Kidney epithelial cell (primary cell): ENCODE data around the gene ATP8A2. TPM values are rescaled to one million over a fixed set of nuclear protein-coding genes. Genes with fewer than 3 reads are reported as not detected.

Experiments
- DNase-seq: peaks from one replicate; pipeline ENCODE4 v3.0.0-alpha.2; 2010; ENCODE audit warnings: low read depth
- H3K27me3 ChIP-seq: 2 replicates; pipeline ENCODE4 v1.6.0; 2011; ENCODE audit warnings: low read length; ENCODE audit not compliant: control insufficient read depth, insufficient read depth
- H3K36me3 ChIP-seq: 2 replicates; pipeline ENCODE4 v1.5.1; 2011; ENCODE audit warnings: low read length; ENCODE audit not compliant: control insufficient read depth, insufficient read depth
- H3K4me3 ChIP-seq: 2 replicates; pipeline ENCODE4 v1.5.1; 2011; ENCODE audit warnings: low read depth, mild to moderate bottlenecking, control low read depth, low read length
- total RNA-seq: library from RNA; depleted of rRNA; stranded (reverse); fragments of >200 nt; gene quantifications from 2 replicates; pipeline ENCODE4 v1.2.3, GENCODE V29; 2015
- TF ChIP-seq, protein P1 (sequence below): IDR thresholded peaks from 2 replicates; pipeline ENCODE4 v1.5.1; 2011; ENCODE audit warnings: mild to moderate bottlenecking, moderate library complexity, low read length, control low read depth, inconsistent platforms; ENCODE audit not compliant: insufficient read depth, poor library complexity, severe bottlenecking

The ATP8A2 gene
- total RNA-seq, 1 donor from 2014 or later = 3.8 TPM

DNA sequence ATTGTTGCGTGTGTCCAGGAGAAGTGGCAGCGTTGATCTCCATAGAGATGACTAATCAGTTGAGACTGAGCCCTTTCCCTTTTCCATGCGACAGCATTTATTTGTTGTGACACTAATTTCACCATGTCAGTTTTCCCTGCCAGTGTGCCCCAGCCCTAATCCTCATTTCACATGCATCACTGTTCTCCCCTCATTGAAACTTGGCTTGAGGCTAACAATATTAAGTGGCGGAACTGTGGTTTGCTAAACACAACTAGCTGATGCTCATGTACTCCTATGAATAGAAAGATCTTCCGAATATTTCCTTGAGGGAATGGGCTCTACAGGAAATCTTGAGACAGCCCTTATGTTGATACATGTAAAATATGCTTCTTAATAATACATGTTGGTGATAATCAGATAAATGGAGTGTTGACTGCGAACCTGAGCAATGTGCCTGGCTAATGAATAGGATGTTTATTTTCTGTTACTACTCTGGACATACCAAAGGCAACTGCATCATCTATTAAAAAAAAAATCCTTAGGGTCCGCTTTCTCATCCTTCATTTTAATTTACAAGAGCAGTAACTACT, 258.6 kb downstream of the ATP8A2 start:
- no peaks in the 10 kb centered on the region for H3K36me3 ChIP-seq
- no peak overlapping the region for H3K4me3 ChIP-seq
- no peak for DNase-seq
- H3K27me3 ChIP-seq = no peaks in the 10 kb centered on the region
- TF ChIP-seq, protein P1, sequence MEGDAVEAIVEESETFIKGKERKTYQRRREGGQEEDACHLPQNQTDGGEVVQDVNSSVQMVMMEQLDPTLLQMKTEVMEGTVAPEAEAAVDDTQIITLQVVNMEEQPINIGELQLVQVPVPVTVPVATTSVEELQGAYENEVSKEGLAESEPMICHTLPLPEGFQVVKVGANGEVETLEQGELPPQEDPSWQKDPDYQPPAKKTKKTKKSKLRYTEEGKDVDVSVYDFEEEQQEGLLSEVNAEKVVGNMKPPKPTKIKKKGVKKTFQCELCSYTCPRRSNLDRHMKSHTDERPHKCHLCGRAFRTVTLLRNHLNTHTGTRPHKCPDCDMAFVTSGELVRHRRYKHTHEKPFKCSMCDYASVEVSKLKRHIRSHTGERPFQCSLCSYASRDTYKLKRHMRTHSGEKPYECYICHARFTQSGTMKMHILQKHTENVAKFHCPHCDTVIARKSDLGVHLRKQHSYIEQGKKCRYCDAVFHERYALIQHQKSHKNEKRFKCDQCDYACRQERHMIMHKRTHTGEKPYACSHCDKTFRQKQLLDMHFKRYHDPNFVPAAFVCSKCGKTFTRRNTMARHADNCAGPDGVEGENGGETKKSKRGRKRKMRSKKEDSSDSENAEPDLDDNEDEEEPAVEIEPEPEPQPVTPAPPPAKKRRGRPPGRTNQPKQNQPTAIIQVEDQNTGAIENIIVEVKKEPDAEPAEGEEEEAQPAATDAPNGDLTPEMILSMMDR = no peak

DNA sequence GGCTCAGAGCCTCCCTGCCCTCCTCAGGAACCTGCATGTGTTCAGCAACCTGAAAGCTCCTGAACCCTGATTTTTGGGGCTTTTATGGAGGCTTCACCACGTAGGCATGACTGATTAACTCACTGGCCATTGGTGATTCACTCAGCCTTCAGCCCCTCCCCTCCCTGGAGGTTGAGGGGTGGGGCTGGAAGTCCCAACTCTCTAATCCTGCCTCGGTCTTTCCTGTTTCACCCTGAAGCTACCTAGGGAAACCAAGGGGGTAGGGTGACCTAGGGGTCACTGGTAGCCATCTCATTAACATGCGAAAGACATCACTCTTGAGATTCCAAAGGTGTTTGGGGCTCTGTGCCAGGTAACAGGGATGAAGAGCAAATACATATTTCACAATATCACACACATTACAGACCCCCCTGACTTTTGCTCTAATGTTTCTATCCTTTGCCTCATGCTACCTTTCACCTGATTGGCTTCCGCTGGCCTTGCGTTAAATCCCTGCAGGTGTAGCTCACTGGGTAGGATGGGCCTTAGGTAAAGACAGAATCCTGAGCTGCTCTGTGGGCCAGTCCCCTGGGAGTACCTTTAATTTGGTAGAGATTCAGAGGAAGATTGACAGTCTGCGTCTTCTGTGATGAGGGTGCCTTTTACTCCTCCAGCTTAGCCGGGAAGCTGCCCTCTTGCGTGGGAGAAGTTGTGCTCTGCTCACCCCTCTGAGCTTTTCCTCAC, 260.6 kb downstream of the ATP8A2 start:
- no peak for DNase-seq
- H3K36me3 ChIP-seq = no peaks in the 10 kb centered on the region
- TF ChIP-seq, protein P1 = no peak
- H3K27me3 ChIP-seq = no peaks in the 10 kb centered on the region
- H3K4me3 ChIP-seq = no peak overlapping the region

DNA sequence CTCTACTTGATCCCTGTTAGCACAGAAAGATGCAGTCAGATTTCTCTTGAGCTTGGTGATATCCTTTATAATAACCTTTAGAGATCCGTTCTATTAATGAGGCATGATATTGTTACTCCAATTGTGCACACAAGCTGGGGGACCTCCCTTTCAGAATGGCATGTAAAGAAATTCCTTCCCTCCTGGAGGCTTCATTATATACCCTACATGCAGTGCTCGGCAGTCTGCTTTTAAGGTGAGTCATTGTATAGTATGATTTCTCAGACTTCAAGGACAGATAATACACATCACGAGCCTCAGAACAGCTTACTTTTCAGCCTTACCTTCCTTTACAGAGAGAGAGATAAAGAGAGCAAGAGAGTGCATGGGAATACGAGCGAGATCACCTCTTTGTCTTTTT, 261.3 kb downstream of the ATP8A2 start:
- TF ChIP-seq, protein P1 = no peak
- DNase-seq = no peak
- Histone ChIP-seq H3K27me3 (no peaks in the 10 kb centered on the region), H3K36me3 (no peaks in the 10 kb centered on the region), H3K4me3 (no peak overlapping the region)

DNA sequence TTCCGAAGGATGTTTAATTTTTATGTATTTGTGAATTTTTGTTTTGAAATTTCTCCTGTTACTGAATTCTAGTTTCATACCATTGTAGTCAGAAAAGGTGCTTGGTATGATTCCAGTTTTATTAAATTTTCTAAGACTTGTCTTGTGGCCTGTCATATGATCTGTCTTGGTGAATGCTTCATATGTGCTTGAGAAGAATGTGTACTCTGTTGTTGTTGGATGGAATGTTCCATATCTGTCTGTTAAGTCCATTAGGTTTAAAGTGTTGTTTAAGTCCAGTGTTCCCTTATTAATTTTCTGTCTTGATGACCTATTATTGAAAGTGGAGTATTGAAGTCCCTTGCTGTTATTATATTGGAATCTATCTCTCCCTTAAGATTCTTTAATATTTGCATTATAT, 273.9 kb downstream of the ATP8A2 start:
- no peaks in the 10 kb centered on the region for H3K36me3 ChIP-seq
- DNase-seq = no peak
- no peak overlapping the region for H3K4me3 ChIP-seq
- TF ChIP-seq, protein P1 = no peak
- no peaks in the 10 kb centered on the region for H3K27me3 ChIP-seq

DNA sequence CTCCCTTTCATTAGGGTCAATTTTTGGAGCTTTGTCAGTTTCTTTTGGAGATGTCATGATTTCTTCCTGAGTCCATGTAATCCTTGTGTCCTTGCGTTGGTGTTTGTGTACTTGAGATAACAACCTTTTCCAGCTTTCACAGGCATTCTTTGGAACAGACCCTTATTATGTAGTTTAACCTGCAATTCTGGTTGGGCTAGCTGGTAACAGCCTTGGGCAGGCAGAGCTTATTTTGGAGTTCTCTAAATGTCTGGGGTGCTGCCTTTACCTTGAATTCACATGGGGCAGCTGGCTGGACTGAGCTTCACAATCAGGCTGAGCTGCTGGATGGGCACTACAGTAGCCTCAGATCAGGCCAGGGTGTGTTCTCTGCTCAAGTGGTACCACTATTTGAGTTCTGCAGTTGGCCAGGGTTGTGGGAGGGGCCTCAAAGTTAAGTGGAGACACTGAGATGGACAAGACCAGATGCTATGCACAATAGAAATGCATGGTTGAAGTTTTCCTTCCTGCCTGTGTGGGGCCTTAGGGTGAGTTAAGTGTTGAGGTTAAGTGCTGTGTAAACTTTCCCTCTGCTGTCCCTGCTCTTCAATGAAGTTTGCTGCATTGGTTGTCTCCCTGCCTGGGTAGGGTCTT, 277.3 kb downstream of the ATP8A2 start:
- Histone ChIP-seq H3K4me3 (no peak overlapping the region), H3K27me3 (no peaks in the 10 kb centered on the region), H3K36me3 (no peaks in the 10 kb centered on the region)
- DNase-seq = no peak
- TF ChIP-seq, protein P1 = no peak
